NOMO-1 (cell line): Measurements from ENCODE around the gene IPO4.
"Not testable (repeated sequence)": the region's sequence is repeated elsewhere in the genome, so short reads cannot be mapped to it uniquely, and the experiment has no call there.

ENCODE experiments used
- DNase-seq, 2 experiments: peaks; one replicate each; lab custom pipeline; 2025; ENCODE audit not compliant: unreplicated experiment in 2 of 2; lab: John Stamatoyannopoulos, UW

Gene IPO4

GRCh38 chr14:24219080-24219479 lies 30.5 kb upstream of the IPO4 start:
- DNase-seq: no peak

- DNase-seq: not testable (repeated sequence)
Measured at GRCh38 chr14:24216876-24217275, 28.3 kb upstream of the IPO4 start.

- no peak for DNase-seq
Measured at GRCh38 chr14:24216345-24216699, 27.7 kb upstream of the IPO4 start.

GRCh38 chr14:24215495-24216344 lies 27.1 kb upstream of the IPO4 start, which contains the start of gene MDP1:
MDP1 (minus strand) TSS chr14:24216066; CDS start chr14:24215955, 111 bp downstream.
- DNase-seq: peak; percentile 87 to 91

- DNase-seq: no peak
Measured at GRCh38 chr14:24213866-24214662, 25.4 kb upstream of the IPO4 start.

- DNase-seq: peak; percentile 96 to 97
Measured at GRCh38 chr14:24212924-24213865, 24.6 kb upstream of the IPO4 start, which contains the start of gene CHMP4A. CHMP4A (minus strand) TSS chr14:24213488; CDS start chr14:24213439, 49 bp downstream.

- no peak for DNase-seq
Measured at GRCh38 chr14:24211311-24211710, 22.7 kb upstream of the IPO4 start.

- no peak for DNase-seq
Measured at GRCh38 chr14:24207625-24208024, 19.0 kb upstream of the IPO4 start.

GRCh38 chr14:24207104-24207551 lies 18.5 kb upstream of the IPO4 start:
- no peak for DNase-seq

GRCh38 chr14:24206260-24207103 lies 17.9 kb upstream of the IPO4 start:
- no peak for DNase-seq

GRCh38 chr14:24204163-24205146 lies 15.8 kb upstream of the IPO4 start:
- DNase-seq: no peak

GRCh38 chr14:24203249-24203886 lies 14.8 kb upstream of the IPO4 start:
- DNase-seq: not testable (repeated sequence)

GRCh38 chr14:24202538-24202937 lies 13.9 kb upstream of the IPO4 start:
- DNase-seq: not testable (repeated sequence)

GRCh38 chr14:24198814-24199524 lies 10.4 kb upstream of the IPO4 start:
- no peak for DNase-seq

- DNase-seq: no peak
Measured at GRCh38 chr14:24197056-24197450, 8.4 kb upstream of the IPO4 start.

GRCh38 chr14:24196071-24197055 lies 7.7 kb upstream of the IPO4 start:
- peak; percentile 28 for DNase-seq
